Stimulated activated CD4-positive, alpha-beta T cell treated with anti-CD3 and anti-CD28 coated beads, Interleukin-1b, Interleukin-23, amount 100 ng/mL, for 24 hours (primary cell): ENCODE measurements around the gene RNLS.
A peak's percentile ranks its signal among the peaks of the same experiment; 100 is the strongest.
"Not testable (repeated sequence)": the region's sequence is repeated elsewhere in the genome, so short reads cannot be mapped to it uniquely, and the experiment has no call there.

Source experiments
- DNase-seq, 4 experiments: peaks; one replicate each; pipeline ENCODE4 v3.0.0-alpha.2; 2020; ENCODE audit warnings: low read depth in 4 of 4, low spot score in 1 of 4

Gene RNLS

DNA sequence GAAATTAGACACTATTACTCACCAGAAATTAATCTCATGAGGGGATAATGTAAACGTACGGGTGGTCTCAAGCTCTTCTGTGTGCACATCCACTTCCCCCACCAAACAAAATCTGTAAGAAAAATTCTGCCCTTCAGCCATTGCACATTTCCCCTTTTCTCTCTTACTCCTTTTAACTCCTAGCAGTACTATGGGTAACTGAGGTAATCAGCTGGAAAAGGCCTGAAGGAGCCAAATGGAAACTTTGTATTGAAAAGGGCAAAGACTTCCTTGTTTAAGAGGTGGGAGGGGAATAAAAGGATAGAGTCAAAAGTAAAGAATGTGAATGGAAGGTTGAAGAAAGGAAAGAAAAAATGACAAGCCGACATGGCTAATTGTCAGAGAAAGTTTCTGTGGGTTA lies 273.8 kb downstream of the RNLS start:
- DNase-seq, result no peak

- DNase-seq, result not testable (repeated sequence)
These were observed 274.8 kb downstream of the RNLS start for GRCh38 chr10:88308361-88308760.

DNA sequence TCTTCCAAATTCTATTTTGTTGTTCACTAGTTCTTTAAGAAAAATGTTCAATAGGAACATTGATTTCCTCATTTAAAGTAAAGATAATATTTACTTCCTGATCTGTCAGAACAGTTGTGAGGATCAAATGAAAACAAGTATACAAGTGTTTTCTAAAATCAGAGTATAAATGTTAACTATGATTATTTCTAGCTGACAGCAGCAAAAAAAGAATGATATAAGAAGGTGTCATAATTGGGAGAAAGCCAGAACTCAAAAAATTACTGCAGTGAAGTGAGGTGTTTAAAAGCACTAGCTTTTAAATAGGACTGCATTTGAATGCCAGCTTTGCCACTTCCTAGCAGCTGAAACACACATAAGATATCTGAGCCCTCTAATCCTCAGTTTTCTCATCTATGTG lies 283.3 kb downstream of the RNLS start:
- DNase-seq, result no peak

DNA sequence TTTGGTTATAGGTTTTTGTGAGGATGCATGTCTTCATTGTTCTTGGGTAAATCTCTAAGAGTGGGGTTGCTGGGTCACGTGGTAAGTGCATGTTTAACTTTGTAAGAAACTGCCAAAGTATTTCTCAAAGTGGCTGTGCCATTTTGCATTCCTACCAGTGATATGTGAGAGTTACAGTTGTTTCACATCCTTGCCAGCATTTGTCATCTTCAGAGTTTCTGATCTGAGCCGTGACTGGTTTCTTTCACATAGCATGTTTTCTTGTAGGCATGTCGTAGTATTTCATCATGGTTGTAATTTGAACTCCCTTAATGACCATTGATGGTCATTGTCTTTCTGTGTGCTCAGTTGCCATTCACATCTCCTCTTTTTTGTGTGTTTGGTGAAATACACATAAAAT lies 286.0 kb downstream of the RNLS start:
- no peak for DNase-seq

GRCh38 chr10:88293651-88294230 lies 289.4 kb downstream of the RNLS start:
- no peak for DNase-seq

- no peak for DNase-seq
These were observed 290.0 kb downstream of the RNLS start for GRCh38 chr10:88293073-88293472.

DNA sequence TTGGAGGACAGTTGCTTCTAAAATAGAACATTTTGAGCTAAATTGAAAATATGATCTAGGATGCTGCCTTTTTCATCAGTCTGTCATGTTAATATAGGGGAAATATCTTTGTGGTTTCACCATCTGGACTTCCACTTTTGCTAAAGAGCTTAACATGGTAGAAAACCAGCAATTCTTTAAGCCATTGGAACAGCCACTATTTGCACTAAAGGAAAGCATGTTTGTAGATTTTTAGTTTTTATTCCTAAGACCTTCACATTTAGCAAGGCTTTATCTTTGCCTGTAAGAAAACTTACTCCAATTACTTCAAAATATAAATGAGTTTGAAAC lies 291.0 kb downstream of the RNLS start:
- DNase-seq, result no peak

DNA sequence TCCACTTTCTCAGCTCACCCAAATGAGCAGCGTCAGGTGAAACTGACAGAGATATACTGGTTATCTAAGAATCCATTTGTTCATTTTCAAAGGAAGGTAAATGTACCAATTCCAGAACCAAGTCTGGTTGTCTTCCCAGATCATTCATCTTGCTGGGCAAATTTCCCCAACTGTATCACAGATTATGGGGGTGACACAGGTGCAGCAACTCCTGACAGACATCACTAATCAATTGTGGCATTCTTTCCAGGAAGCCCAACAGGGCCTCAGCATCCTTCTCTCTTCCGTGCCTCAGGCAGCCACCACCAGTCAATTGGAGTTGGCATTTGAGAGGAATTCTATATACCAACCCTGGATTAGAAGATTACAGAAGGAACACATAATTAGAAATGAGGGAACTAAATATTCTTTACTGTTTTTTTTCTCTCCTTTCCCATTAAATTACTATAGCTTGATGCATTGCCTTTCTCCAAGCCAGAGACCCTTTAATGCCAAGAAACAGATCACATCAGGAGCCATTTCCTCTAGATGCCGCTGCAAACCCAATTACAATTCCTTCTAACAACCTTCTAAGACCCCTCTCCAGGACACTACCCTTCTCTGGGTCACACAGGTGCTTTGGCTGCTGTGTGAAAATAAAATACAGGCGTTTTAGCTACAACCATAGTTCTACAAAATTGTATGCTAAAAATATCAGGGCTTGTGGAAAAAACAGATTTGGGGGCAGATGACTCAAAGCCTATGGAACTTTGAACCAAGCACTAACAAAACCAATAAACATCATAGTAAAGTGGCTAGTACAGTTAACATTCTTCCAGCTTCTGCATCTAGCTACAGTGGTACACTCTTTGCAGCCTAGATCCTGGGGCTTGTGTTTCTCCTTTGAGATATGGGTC lies 291.6 kb downstream of the RNLS start:
- no peak for DNase-seq

GRCh38 chr10:88289342-88289741 lies 293.8 kb downstream of the RNLS start:
- DNase-seq, result no peak

- no peak for DNase-seq
These were observed 294.6 kb downstream of the RNLS start for GRCh38 chr10:88288320-88289059.

DNA sequence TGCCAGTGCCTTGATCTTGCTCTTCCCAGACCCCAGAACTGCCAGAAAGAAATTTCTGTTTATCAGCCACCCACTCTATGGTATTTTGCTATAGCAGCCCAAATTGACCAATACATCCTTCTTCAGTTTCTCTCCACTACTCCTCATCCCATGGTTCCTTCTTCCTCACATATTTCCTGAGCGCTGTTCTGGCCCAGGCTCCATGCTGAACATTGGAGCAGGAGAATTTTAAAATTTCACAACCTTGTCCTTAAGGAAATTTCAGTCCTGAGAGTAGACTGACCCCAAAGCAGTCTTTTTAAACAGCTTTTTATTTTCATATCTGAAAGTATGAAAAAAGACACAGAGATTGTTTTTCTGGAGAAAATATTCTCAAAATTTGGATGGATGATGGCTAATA lies 297.1 kb downstream of the RNLS start:
- DNase-seq, result no peak

GRCh38 chr10:88281592-88282347 lies 301.3 kb downstream of the RNLS start:
- no peak for DNase-seq

DNA sequence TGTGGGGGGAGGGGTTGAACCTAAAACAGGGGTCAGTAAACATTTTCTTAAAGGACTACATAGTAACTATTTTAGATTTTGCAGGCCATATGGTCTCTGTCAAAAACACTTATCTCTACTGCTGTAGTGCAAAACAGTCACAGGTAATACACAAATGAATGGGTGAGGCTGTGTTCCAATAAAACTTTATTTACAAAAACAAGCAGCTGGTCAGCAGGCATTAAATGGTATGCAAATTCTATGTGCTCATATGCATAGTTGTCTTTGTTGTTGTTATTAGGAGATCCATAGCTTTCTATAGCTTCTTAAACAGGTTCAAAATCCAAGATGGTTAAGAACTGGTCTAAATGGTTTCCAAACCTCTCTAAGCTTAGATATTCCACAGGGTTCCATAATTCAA lies 302.6 kb downstream of the RNLS start:
- no peak for DNase-seq

DNA sequence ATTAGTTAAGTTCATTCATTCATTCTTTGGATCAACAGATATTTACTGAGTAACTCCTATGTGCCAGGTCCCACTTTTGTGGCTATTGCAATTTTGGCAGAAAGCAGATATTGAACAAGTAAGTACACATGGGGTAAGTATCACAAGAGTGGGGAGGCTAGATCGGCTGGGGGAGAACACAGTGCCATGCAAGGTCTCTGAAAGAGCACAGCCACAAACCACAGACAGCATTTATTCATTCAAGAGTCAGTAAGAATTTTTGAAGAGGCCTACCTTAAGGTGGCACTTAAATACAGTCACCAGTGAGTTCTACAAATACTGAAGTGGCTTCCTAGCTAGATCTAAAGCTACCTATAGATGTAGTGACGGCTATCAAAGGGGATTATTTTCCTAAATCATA lies 304.2 kb downstream of the RNLS start:
- no peak for DNase-seq

DNA sequence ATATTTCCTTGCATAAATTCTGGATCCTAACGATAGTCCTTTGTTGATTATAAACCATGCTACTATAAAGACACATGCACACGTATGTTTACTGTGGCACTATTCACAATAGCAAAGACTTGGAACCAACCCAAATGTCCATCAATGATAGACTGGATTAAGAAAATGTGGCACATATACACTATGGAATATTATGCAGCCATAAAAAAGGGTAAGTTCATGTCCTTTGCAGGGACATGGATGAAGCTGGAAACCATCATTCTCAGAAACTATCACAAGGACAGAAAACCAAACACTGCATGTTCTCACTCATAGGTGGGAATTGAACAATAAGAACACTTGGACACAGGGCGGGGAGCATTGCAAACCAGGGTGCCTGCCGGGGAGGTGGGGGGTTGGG lies 306.2 kb downstream of the RNLS start:
- DNase-seq, result not testable (repeated sequence)

DNA sequence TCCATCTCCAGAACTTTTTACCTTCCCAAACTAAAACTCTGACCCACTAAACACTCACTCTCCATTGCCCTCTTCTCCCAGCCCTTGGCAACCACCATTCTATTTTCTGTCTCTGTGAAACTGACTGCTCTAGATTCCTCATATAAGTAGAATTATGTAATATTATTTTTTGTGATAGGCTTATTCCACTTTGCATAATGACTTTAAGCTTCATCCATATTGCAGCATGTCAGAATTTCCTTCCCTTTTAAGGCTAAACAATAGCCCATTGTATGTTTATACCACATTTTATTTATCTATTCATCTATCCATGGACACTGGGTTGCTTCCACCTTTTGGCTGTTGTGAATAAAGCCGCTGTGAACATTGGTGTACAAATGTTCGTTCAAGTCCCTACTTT lies 308.8 kb downstream of the RNLS start:
- DNase-seq, result no peak

GRCh38 chr10:88273567-88273966 lies 309.6 kb downstream of the RNLS start:
- no peak for DNase-seq

GRCh38 chr10:88271761-88272543 lies 311.2 kb downstream of the RNLS start:
- no peak for DNase-seq

DNA sequence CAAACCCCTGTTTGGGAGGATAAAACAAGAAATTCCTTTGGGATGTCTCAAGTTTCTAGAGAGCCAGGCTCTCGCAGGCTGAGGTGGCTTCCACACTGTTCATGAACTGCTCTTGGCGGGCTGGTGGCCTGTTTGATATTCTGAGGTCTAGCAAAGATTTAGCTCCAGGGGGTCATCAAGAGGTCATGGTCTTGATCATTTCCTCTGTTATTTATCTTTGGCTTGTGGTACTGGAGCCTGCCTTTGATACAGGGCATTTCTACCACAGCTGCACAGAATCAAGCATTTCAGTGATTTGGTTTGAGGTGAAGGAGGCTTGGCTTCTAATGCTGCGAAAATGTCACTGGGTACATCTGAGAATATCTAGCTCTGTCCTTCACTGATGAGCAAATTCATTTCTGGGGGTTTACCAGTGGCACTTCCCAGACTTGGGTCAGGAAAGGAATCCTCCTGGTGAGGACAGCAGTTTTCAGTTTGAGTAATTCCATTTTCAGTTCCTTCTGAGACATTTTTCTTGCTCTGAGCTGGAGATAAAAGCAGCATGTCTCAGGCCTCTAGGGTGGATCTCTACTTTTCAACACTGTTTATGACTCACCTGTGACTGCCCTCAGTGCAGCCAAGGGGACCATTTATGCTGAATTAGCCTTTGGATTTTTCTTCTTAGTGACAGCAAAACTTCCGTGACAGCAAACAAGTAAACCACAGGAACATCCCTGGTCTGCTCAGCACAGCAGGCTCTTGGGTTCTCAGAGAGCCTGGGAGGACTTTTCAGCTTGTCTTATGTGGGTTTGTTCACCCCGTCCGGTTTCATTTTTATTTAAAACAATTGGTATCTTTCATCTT lies 312.0 kb downstream of the RNLS start:
- peak in 1 of 4 experiments; percentile 31 for DNase-seq
